GM18511 (cell line): ENCODE data around the gene PHACTR1.

Source experiments
- ATAC-seq: cut with Tn5 transposase; IDR thresholded peaks from one replicate; pipeline ENCODE4 v1.9.1; 2021; ENCODE audit warnings: mild to moderate bottlenecking, moderate library complexity; ENCODE audit not compliant: unreplicated experiment

The PHACTR1 gene

DNA sequence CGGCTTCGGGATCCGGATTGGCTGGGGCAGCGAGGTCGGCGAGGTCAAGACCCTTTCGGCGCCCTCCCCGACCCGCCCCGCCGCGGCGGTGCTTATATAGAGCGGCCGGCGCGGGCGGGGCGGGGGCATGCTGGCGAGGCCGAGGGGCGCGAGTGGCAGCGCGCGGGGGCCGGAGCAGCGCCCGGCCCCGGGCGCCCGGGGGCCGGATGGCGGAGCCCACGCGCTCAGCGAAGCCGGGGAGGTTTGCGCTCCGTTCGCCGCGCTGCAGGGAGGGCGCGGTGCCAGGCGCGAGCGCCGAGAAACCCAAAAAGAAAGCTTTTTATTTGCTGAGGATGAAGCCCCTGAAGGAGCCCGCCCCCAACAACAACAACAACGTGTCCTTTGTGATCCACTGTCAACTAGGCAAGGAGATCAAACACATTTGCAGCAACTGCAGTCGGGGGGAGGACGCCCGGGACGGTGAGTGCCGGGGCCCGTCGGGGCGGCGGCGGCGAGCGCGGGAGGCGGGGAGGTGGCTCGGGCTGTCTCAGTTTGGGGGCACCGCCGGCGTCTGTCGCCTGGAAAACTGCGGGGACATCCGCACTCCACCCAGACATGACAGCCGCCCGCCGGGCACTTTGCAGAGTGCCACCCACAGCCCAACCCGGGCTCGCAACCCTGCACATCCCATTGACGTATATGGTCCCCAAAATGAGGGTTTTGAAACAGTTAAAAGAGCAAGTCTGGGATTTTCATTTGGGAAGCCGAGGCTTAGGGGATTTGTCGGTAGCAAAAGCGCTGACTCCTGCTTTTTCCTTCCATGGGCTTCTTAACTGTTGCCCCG is 297.3 kb downstream of the PHACTR1 start:
- no peak for ATAC-seq

DNA sequence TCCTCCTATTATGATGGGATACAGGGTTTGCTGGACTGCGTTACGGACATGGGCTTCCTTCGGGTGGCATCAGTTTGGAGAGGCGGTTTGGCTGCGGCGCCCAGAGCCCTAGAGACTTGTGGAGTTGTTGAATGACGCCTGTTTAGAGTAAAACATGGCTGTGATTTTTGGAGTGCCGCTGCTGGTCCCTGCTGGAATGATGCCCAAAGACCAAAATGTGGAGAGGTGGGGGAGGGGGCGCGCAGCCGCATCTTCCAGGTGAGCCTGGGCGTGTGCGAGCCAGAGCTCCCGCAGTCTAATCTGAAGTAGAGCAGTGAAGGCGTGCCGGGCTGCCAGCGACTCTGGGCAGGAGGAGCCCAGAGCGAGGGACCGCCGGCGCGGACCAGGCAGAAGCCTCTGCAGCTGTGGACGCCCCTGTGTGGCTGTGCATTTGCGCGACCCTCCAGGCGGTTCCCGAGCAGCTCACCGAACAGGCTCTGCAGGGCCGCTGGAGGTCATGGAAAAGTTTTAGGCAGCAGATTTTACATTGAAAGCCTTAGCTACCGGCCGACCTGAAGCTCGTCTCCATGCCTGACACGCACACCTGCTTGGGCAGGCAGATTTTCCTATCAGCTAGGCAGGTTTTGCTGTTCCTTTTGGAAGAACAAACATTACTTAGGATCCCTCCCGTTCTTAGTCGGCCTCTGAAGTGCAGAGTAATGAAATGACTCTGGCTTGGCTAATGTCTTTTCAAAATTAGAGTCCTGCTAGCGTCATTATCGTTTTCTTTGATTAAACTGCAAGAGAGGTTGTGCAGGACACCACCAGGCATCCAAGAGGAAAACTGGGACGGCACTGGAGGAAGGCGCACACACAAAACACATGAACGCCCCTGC is 298.2 kb downstream of the PHACTR1 start:
- ATAC-seq: no peak

DNA sequence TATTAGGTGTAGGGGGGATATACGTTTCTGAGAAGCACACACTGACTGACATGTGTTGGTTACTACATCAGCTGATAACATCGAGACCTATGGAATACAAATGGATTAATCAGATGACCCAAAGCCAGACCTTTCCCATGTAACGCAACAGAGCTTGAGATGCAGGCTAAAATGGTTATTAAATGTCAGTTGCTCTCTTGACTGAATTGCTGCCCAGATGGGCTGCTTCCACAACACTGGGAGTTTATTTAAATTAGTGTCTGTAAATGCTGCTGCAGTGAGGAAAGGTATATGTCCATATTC is 298.8 kb downstream of the PHACTR1 start:
- ATAC-seq: no peak

DNA sequence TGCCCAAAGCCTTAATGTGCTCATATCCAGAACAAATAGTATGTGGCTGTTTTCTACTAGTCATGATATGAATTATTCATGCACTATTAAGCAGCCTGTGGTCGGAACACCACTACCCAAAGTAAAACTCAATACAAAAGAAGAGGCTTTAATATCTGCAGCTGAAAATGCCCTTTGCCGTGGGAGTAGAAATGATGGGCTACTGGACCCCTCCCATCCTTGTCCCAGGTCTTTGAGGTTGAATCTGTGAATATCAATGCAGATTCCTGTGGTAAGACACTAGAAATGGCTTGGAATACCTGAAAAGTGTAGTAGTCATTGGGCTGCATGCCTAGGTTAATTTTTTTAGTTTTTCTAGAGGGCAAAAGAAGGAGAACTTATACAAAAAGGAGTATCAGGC is 308.0 kb downstream of the PHACTR1 start:
- no peak for ATAC-seq

DNA sequence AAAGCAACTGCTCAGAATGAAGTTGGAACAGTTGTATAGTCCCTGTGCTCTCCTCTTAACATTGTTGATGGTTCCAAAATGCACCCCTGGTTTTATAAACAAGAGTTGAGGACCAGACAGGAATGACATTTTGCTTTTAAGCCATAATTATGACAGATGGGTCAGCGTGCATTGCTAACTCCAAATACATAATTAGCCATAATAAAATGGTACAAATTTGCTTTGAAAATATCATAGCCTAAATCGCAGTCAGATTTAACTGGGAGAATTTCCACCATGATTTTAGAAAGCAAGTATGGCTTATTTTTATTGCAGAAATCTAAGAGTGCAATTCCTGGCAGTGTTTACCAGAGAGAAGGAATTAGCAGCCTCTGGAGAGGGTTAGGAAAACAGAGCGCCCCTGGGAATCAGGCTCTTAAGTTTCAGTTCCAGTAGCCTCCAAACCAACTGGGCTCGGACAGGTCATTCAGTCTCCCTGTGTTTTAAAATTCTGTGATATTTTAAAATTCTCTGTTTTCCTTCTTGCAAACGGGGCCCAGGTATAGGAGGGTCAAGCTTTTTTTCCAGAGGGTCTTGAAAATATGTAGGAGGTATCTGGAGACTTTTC is 309.4 kb downstream of the PHACTR1 start:
- ATAC-seq: no peak

DNA sequence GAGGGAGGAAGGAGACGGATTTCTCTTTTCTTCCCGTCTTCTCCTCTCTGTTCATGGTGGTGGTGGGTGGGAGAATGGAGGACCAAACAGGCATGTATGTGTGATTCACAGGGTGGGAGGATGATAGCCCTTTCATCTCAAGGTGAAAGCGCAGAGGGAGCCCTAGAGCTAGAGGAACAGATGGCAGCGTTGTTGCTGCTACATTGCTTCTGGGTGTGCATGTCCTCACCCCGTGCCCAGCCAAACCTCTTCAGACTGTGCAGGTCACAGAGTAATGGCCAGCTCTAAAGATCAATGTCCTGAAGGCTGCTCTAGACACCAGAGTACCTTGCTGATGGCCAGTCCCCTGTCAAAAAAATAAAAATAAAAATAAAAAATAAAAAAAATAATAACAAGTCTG is 310.0 kb downstream of the PHACTR1 start:
- no peak for ATAC-seq

DNA sequence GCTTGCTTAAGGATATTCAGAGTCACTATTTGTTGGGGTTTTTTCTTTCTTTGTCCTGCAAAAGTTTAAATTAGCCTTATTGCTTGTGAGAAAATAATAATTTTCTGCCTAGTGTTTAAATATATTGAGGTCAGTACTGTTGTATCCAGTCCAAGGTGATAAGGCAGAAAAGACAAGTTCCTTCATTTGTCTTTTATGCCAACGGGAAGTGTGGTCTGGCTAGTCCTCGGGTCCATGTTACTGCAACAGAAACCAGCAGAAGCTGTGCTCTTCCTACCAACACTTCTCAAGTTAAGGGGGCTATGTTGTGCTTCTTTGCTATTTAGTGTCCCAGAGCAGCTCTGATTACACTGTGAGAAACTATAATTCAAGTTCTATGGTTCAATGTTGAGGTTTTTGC is 310.6 kb downstream of the PHACTR1 start:
- no peak for ATAC-seq

DNA sequence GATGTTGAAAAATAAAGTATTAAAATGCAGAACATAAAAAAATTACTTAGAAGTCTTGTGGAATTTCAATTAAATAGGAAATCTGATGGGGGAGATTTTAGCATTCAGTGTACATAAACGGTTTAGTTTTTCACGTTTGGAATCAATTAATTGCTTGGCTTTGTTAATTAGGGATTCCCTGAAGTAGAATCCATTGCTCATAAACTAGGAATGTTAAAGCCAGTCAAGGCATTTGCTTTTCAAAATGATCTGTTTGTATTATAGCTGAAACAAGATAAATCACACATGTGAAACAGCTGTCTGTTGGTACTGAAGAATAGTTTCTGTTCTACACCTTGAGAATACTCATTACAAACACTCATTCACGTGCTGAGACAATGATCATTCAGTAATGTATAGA is 313.8 kb downstream of the PHACTR1 start:
- ATAC-seq: no peak

DNA sequence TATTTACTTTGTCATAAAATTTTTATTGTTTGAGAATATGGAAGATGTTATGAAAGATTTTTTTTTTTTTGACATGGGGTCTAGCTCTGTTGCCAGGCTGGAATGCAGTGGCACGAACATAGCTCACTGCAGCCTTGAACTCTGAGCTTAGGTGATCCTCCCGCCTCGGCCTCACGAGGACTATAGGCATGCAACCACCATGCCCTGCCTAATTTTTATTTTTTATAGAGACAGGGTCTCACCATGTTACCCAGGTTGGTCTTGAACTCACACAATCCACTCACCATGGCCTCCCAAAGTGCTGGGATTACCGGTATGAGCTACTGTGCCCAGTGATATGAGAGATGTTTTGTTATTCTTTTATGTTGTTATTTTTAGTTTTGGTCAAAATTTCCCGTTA is 316.0 kb downstream of the PHACTR1 start:
- ATAC-seq: no peak

DNA sequence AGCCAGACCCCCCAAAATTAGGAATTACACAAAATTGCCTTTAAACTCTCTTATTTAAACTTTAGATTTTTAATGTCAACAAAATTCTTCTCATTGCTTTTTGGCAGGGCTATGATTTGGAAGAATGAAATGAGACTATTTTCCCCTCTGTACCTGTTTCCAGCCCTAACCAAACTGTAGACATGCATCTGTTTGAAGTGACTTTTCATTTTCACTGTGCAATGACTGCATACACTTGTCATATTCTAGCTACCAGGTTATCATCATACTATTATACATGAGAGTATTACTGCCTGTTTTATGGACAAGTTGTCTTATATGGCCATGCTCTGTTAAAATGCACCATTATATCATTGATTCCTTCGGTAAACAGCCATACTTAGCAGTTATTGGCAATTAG is 316.6 kb downstream of the PHACTR1 start:
- ATAC-seq: no peak

DNA sequence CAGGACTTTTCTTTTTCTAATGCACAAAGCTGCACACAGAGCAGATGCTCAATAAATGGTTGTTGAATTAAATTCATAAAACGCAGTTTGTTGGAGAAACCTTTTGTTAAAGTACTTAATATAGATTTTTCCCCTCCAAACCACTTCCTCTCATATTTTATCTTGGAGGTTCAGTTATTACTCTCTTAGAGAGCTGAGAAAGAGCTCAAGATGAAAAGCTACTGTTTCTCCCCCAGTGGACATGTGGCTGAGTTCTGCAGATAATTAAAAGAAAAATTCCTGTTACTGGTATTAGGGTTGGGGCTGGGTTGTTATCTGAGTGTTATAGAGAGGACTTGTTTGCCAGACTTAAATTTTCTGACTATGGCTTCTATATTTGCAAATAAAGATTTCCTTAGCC is 317.7 kb downstream of the PHACTR1 start:
- ATAC-seq: no peak

DNA sequence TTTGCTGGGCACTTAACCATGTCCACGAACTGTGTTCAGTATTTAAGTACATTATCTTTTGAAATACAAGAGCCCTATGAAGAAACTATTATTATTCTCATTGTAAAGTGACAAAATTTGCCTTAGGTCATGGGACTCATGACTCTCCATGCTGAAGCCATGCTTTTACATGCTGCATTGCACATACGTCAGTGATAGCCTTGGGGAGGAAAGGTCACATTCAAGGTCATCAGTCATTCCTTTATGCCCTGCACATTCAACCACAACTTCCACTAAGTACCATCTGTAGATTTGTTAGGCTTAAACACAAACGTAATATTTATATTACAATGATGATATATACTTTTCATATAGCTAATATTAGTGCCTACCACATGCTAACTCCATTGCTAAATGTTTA is 319.0 kb downstream of the PHACTR1 start:
- ATAC-seq: no peak

DNA sequence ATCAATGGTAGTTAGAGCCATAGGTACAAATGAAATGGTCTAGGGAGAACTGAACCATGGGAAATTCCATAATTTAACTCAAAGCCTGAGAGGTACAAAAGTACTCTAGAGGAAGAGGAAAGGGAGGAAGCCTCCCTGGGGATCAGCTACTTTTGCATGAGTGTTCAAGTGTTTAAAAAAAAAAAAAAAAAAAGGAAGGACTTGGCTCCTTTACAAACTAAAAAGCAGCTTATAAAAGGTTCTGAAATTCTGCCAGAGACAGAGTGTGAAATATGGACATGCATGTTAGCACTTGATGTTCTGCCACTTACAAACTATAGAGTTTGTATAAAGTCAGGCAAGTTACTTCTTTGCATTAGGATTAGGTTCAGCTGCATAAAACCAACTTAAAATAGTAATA is 321.7 kb downstream of the PHACTR1 start:
- ATAC-seq: no peak

DNA sequence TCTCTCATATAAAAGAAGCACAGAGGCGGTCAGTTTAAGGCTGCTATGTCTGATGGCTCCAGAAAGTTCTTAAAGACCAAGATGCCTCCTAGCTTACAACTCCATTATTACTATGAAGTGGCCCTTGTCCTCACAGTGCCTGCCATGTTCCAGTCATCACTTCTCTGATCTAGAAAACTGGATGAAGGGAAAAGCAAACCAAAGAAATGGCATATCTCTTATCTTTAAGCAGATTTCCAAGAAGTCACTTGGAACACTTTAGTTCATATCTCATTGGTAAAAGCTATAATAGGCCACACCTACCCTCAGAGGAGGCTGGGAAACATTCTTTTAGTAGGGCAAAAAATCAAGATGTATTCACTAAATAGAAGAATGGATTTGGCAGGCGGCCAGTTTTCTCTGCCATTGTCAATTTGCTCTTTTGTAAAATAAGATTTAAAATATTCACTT is 322.2 kb downstream of the PHACTR1 start:
- ATAC-seq: no peak

DNA sequence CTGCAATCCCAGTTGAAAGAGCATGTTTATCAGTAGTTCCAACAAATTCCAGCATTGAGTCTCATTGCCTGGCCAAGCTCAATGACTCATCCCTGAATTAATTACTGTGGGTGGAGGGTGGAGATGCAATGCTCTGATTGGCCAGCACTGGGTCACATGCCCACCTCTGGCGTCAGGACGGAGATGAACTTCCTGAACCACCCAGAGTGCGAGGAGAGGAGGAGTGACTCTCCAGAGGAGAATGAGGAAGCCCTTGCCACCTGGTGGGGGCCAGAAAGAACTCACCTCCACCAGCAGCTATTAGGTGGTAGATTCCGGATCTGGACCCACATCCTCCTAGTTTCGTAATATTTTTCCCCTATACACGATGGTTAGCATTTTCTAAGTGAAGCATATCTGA is 327.8 kb downstream of the PHACTR1 start:
- ATAC-seq: no peak

DNA sequence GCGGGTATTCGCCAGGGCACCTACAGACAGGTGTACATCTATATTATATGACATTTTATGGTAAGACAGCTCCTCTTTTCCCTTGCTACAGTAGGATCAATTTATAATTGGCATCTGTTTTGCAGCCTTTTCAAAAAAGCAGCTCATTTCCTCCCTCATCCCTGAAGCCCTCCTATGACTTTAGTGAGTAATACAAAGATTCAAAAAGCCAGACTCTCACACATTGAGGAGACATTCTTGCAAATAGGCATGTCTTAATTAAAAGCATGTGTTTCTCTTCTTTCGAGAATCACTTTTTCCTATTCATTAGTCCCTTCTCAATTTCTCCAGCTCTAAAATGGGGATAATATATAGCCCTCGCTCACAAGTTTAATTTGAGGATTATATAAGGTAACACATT is 328.3 kb downstream of the PHACTR1 start:
- no peak for ATAC-seq

DNA sequence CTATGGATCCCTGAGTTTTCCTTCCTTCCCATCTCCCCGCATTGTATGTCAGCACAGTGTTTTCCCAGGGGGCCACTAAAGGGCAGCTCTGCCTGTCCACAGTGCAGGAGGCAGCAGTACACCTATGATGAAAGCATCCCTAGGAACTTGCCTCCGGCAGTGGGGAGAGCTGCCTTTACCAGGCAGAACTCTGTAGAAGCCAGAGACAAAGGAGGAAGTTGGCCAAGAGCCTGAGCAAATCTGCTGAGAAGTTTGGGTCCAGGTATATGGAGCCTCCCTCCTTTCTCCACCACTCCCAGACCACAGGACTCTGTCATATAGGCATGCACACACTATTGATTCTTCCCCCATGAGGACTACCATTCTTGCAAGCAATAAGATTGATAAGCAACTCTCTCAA is 329.1 kb downstream of the PHACTR1 start:
- ATAC-seq: no peak

DNA sequence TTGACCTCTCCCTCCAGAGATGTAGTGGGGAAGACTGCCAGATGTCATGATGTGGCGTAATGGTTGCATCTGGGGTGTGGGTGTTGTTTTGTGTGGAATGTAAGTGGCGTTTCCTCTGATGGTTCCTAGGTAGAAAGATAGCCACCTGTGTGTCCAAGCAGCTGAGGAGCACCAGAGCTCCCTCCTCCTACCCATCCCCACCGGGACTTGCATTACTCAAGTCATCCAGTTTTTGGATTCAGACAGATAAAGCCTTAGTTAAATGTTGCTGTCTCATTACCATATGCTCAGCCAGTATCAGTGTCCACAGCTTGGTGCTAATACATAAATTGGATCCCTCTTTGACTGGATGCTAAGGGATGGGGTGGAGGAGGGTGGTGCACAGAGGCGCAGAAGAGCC is 329.5 kb downstream of the PHACTR1 start:
- ATAC-seq: no peak

DNA sequence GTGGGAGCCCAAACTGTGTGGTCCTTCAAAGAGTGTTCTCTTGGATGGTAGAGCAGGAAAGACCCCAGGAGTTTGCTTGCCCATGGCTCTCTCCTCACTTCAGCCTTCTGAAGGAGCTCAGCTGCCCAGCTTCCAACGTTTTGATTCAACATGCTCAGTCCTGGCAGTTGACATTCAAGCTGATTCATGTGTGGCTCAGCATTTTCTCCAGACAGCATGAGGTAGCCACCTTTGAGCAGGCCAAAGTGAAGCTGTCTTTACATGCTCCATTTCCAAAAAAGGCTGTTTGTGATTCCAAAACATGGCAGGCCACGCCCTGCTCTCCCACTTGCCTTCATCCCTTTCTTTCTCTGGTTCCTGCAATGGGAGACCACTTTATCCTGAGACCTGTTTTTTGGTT is 331.5 kb downstream of the PHACTR1 start:
- no peak for ATAC-seq

DNA sequence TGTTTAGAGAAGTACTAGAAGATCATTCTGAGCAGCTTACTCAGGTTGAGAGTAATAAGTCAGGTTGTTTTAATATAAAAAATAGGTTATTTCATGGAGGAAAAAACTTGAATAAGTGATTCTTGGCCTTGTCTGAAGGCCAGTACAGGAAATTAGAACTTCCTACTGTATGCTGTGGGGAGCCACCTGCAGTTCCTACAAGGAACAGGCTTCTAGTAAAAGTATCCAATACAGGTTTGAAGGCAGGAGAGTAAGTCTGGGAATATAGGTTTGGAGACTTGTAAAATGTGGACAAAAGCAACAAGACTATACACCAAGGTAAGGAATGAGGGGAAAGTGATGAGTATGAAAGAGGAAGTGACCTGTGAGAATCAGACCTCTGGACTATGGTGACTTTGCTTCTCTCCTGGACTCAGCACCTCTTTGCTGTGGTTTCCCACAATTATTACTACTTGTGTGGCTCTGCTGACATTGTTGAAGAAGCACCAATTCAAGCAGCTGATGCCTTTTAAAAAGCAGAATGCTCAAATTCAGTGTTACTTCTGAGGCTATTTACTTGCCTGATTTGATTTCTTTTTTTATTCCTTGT is 333.2 kb downstream of the PHACTR1 start:
- ATAC-seq: no peak

DNA sequence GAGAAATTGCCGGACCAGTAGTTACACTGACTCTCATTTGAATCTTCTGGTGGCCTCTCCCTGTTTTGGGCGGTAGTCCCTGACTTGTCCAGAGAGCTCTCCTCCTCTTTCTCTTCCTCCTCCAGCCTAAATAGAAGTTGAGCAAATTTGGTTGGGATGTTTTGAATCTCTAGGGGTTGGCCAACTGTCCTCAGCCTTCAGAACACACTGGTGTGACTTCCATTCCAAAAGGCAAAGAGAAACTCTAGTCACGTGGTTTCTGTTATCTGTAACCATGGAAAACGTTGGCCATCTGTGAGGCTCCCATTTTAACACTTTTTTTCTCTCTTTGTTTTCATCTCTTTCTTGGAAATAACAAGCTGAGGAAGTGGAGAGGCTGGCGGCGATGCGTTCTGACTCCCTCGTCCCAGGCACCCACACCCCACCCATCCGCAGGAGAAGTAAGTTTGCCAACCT is 336.5 kb downstream of the PHACTR1 start:
- no peak for ATAC-seq
